HG03354 (cell line): Measurements from ENCODE around the gene TAS2R10.
"Not testable (repeated sequence)": the region's sequence is repeated elsewhere in the genome, so short reads cannot be mapped to it uniquely, and the experiment has no call there.

Experiments used
- ATAC-seq: cut with Tn5 transposase; IDR thresholded peaks from one replicate; pipeline ENCODE4 v1.9.1; 2021; ENCODE audit warnings: mild to moderate bottlenecking; ENCODE audit not compliant: unreplicated experiment, poor library complexity, severe bottlenecking

TAS2R10 gene

GRCh38 chr12:10791769-10792168 is 34.4 kb downstream of the TAS2R10 start:
- not testable (repeated sequence) for ATAC-seq

- no peak for ATAC-seq
Measured at GRCh38 chr12:10783252-10783651, 42.9 kb downstream of the TAS2R10 start.

- ATAC-seq = no peak
Measured at GRCh38 chr12:10779103-10779502, 47.1 kb downstream of the TAS2R10 start.
